BE2C (cell line): Measurements from ENCODE around the gene DNAJB9.

Experiments used
- DNase-seq: peaks from one replicate; pipeline ENCODE4 v3.0.0-alpha.2; 2020
- H3K27me3 ChIP-seq: fragments of 250-450 bp; sonication (Bioruptor Pico); 2 replicates; pipeline ENCODE4 v1.5.1; 2020; ENCODE audit warnings: mild to moderate bottlenecking
- H3K36me3 ChIP-seq: fragments of 250-450 bp; sonication (Bioruptor Pico); 2 replicates; pipeline ENCODE4 v1.5.1; 2020; ENCODE audit warnings: mild to moderate bottlenecking
- H3K4me1 ChIP-seq: fragments of 250-450 bp; sonication (Bioruptor Pico); 2 replicates; pipeline ENCODE4 v1.5.1; 2020
- H3K4me3 ChIP-seq: 2 replicates; pipeline ENCODE4 v1.5.1; 2011; ENCODE audit warnings: low read depth, low read length
- H3K9me3 ChIP-seq: fragments of 250-450 bp; sonication (Bioruptor Pico); 2 replicates; pipeline ENCODE4 v1.5.1; 2020
- CTCF ChIP-seq: IDR thresholded peaks from 2 replicates; pipeline ENCODE4 v1.5.1; 2012; ENCODE audit warnings: mild to moderate bottlenecking, low read depth, low read length

The DNAJB9 gene

DNA sequence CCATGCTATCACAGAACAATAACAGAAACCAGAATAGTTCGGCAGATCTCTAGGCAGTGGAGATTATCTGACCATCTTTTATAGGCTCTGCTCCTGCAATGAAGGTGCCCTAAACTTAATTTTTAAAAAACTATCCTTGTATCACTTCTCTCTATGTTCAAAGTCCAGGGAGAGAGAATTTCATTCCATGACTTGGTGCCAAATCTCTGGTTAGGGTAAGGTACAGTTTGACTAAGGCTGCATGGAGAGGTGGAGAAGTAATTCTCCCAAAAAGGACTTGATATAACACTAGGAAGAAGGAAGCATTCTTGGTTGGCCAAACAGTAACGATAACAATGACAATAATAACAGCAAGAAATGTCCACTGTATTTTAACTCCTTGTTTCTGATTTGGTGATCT lies 40.0 kb downstream of the DNAJB9 start:
- no peak for TF ChIP-seq CTCF
- DNase-seq = no peak
- H3K4me1 ChIP-seq = peaks cover 3% of the 10 kb centered on the region; the same call in 1 of the 2 replicates
- no peaks in the 10 kb centered on the region for H3K9me3 ChIP-seq
- no peak overlapping the region for H3K4me3 ChIP-seq
- no peaks in the 10 kb centered on the region for H3K27me3 ChIP-seq
- H3K36me3 ChIP-seq = no peaks in the 10 kb centered on the region

- Histone ChIP-seq H3K4me3 (no peak overlapping the region), H3K27me3 (no peaks in the 10 kb centered on the region), H3K9me3 (no peaks in the 10 kb centered on the region), H3K4me1 (peaks cover 3% of the 10 kb centered on the region; the same call in 1 of the 2 replicates), H3K36me3 (no peaks in the 10 kb centered on the region)
- TF ChIP-seq CTCF = no peak
- no peak for DNase-seq
These were observed 41.6 kb downstream of the DNAJB9 start for GRCh38 chr7:108611268-108611667.

DNA sequence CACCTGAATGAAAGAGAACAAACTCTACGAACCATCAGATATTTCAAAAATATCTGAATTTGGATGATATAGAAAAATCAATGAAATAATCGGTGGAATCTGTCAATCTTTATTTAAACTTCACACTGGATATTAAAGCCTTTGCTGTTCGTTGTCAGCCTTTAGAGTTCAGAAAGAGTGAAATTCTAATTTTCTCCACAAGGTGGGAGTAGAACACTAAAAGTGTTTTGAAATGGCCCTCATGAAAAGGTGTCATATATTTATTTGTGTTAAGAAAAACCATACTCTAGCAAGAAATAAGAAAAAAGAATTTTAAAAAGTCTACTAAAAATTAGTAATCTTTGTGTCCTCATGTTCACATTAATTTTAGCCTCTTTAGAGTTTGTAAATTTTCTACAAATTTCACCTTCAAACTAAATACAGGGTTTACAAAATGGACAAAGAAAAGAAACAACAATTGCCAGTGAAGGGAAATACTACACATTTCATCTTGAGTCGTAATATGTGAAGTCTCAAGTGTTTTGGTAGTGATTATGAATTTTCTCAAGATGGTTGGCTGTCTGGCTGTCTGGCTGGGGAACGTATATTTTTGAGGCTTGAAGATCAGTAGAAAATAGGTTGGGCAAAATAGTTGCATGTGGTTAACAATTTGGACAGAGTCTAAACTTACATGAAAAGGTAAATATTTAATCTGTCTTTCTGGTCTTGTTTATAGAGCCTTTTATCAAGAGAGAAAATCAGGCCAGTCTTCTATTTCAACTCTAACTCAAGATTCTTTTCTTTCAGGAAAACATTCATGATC lies 43.7 kb downstream of the DNAJB9 start:
- H3K9me3 ChIP-seq = no peaks in the 10 kb centered on the region
- peak; percentile 62 for TF ChIP-seq CTCF
- H3K4me3 ChIP-seq = no peak overlapping the region
- H3K36me3 ChIP-seq = no peaks in the 10 kb centered on the region
- no peak for DNase-seq
- peaks cover 3% of the 10 kb centered on the region; the same call in 1 of the 2 replicates for H3K4me1 ChIP-seq
- no peaks in the 10 kb centered on the region for H3K27me3 ChIP-seq

DNA sequence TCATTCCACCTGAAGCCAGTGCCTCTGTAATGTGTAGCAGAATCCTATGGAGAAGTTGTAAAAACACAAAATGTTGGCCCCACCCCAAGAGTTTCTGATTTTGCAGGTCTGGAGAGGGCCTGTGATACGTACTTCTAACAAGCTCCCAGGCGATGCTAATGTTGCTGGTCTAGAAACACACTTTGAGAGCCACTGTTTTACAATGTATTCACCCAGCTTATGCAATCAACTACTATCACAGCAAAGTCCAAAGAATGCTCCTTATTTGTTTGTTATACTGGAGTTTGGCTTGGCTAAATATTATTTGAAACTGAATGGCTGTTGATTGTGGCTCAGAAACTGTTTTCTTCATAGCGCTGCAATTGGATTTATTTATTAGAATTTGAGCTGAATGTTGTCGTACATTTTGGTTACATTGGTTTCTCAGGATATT lies 44.3 kb downstream of the DNAJB9 start:
- H3K4me1 ChIP-seq = peaks cover 3% of the 10 kb centered on the region; the same call in 1 of the 2 replicates
- H3K36me3 ChIP-seq = no peaks in the 10 kb centered on the region
- no peaks in the 10 kb centered on the region for H3K27me3 ChIP-seq
- no peaks in the 10 kb centered on the region for H3K9me3 ChIP-seq
- TF ChIP-seq CTCF = no peak
- H3K4me3 ChIP-seq = no peak overlapping the region
- DNase-seq = no peak

DNA sequence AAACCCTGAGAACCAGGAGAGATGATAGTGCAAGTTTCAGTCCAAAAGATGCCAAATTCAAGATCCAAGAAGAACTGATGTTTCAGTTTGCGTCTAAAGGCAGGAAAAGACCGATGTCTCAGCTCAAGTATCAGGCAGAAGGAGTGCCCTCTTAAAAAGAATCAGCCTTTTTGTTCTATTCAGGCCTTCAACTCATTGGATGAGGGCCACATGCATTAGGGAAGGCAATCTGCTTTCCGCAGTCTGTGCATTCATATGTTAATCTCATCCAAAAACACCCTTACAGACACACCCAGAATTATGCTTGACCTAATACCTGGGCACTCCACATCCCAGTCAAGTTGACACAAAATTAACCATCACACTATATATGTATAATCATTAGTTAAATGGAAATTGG lies 45.2 kb downstream of the DNAJB9 start:
- Histone ChIP-seq H3K4me1 (peaks cover 3% of the 10 kb centered on the region; the same call in 1 of the 2 replicates), H3K4me3 (no peak overlapping the region), H3K9me3 (no peaks in the 10 kb centered on the region), H3K27me3 (no peaks in the 10 kb centered on the region), H3K36me3 (no peaks in the 10 kb centered on the region)
- no peak for TF ChIP-seq CTCF
- DNase-seq = no peak

- H3K36me3 ChIP-seq = no peaks in the 10 kb centered on the region
- TF ChIP-seq CTCF = no peak
- no peaks in the 10 kb centered on the region for H3K9me3 ChIP-seq
- H3K4me1 ChIP-seq = peaks cover 3% of the 10 kb centered on the region; the same call in 1 of the 2 replicates
- no peak overlapping the region for H3K4me3 ChIP-seq
- no peak for DNase-seq
- H3K27me3 ChIP-seq = no peaks in the 10 kb centered on the region
These were observed 48.4 kb downstream of the DNAJB9 start for GRCh38 chr7:108618056-108618455.
